OCI-LY1 (cell line): ENCODE measurements around the gene TBC1D5.

Experiments
- H2AFZ ChIP-seq: fragments of 200-600 bp; sonication (generic), shearing (Covaris generic); 2 replicates; pipeline ENCODE4 v1.6.0; 2014; ENCODE audit warnings: antibody characterized with exemption, mild to moderate bottlenecking, low read length
- H3F3A ChIP-seq: fragments of 200-600 bp; sonication (generic), shearing (Covaris generic); 2 replicates; pipeline ENCODE4 v1.6.0; 2014; ENCODE audit warnings: mild to moderate bottlenecking, antibody characterized with exemption, low read length, moderate library complexity; ENCODE audit not compliant: insufficient read depth
- H3K27ac ChIP-seq: fragments of 200-600 bp; sonication (generic); 2 replicates; pipeline ENCODE4 v1.5.1; 2014; ENCODE audit warnings: low read length, mixed run types, mild to moderate bottlenecking, low read depth; ENCODE audit not compliant: poor library complexity, severe bottlenecking
- H3K27me3 ChIP-seq: fragments of 200-600 bp; sonication (generic); 2 replicates; pipeline ENCODE4 v1.6.0; 2014; ENCODE audit warnings: antibody characterized with exemption, mild to moderate bottlenecking, low read length, moderate library complexity; ENCODE audit not compliant: insufficient read depth
- H3K36me3 ChIP-seq: fragments of 200-600 bp; sonication (generic); 2 replicates; pipeline ENCODE4 v1.6.1; 2014; ENCODE audit warnings: mild to moderate bottlenecking, antibody characterized with exemption, low read length, moderate library complexity, mixed read lengths; ENCODE audit not compliant: insufficient read depth
- H3K4me1 ChIP-seq: fragments of 200-600 bp; sonication (generic); 2 replicates; pipeline ENCODE4 v1.5.1; 2014; ENCODE audit warnings: mild to moderate bottlenecking, low read length, moderate library complexity; ENCODE audit not compliant: insufficient read depth, severe bottlenecking
- H3K4me2 ChIP-seq: fragments of 200-600 bp; sonication (generic), shearing (Covaris generic); 2 replicates; pipeline ENCODE4 v1.6.1; 2014; ENCODE audit warnings: low read length
- H3K4me3 ChIP-seq: fragments of 200-600 bp; sonication (generic); 2 replicates; pipeline ENCODE4 v1.5.1; 2014; ENCODE audit warnings: low read length, low read depth, mild to moderate bottlenecking, mixed read lengths; ENCODE audit not compliant: poor library complexity, severe bottlenecking
- H3K79me2 ChIP-seq: fragments of 200-600 bp; shearing (Covaris generic); 2 replicates; pipeline ENCODE4 v1.6.1; 2016; ENCODE audit warnings: mixed run types, low read length, mixed read lengths; ENCODE audit not compliant: insufficient read depth
- H3K9ac ChIP-seq: fragments of 200-600 bp; sonication (generic), shearing (Covaris generic); 2 replicates; pipeline ENCODE4 v1.6.1; 2014; ENCODE audit warnings: mild to moderate bottlenecking, low read length, mixed read lengths
- H3K9me2 ChIP-seq: fragments of 200-600 bp; sonication (generic), shearing (Covaris generic); 2 replicates; pipeline ENCODE4 v1.6.1; 2014; ENCODE audit warnings: low read depth, mild to moderate bottlenecking, low read length, mixed read lengths
- H3K9me3 ChIP-seq: fragments of 200-600 bp; shearing (Covaris generic); 2 replicates; pipeline ENCODE4 v1.6.1; 2014; ENCODE audit warnings: low read length, mixed read lengths
- H4K20me1 ChIP-seq: fragments of 200-600 bp; sonication (generic), shearing (Covaris generic); 2 replicates; pipeline ENCODE4 v1.6.0; 2016; ENCODE audit warnings: mild to moderate bottlenecking, low read length; ENCODE audit not compliant: insufficient read depth
- EZH2 ChIP-seq: fragments of 200-600 bp; sonication (generic), shearing (Covaris generic); IDR thresholded peaks from 2 replicates; pipeline ENCODE4 v1.8.0; 2017; ENCODE audit warnings: borderline replicate concordance, mixed run types, mild to moderate bottlenecking, antibody characterized with exemption, low read length, moderate library complexity, mixed read lengths
- TF ChIP-seq, protein P1 (sequence below): fragments of 200-600 bp; sonication (generic), shearing (Covaris generic); IDR thresholded peaks from 2 replicates; pipeline ENCODE4 v1.5.1; 2017; ENCODE audit warnings: mild to moderate bottlenecking, antibody characterized with exemption, low read length, moderate library complexity, mixed read lengths

Gene TBC1D5

DNA sequence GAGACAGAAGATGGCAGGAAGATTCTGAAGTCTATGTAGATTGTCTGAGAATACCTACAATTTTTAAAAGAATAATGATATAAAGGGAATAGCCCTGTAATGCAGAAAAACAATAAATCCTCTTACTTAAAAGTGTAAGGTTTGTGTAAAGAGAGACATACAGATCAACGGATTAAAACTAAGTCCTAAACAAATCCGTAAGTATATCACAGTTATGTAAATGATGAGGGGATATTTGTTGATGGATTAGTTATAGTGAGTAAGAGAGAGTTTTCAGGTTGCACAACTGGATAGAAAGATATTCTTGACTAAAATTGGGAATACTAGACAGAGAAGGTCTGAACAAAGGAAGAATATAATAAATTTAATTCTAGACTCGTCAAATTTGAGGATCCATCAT is 179.6 kb downstream of the TBC1D5 start:
- Histone ChIP-seq H4K20me1 (no peaks in the 10 kb centered on the region), H3K27me3 (no peaks in the 10 kb centered on the region), H3F3A (no peaks in the 10 kb centered on the region), H3K4me1 (no peaks in the 10 kb centered on the region), H3K79me2 (0 out of 2 replicates have a peak, but pooled peaks cover 2% of the 10 kb centered on the region), H3K4me3 (no peak overlapping the region), H3K27ac (no peak overlapping the region), H3K4me2 (no peak overlapping the region), H3K36me3 (no peaks in the 10 kb centered on the region), H3K9ac (no peak overlapping the region), H3K9me2 (no peaks in the 10 kb centered on the region), H3K9me3 (no peaks in the 10 kb centered on the region), H2AFZ (no peak overlapping the region)
- TF ChIP-seq, protein P1, sequence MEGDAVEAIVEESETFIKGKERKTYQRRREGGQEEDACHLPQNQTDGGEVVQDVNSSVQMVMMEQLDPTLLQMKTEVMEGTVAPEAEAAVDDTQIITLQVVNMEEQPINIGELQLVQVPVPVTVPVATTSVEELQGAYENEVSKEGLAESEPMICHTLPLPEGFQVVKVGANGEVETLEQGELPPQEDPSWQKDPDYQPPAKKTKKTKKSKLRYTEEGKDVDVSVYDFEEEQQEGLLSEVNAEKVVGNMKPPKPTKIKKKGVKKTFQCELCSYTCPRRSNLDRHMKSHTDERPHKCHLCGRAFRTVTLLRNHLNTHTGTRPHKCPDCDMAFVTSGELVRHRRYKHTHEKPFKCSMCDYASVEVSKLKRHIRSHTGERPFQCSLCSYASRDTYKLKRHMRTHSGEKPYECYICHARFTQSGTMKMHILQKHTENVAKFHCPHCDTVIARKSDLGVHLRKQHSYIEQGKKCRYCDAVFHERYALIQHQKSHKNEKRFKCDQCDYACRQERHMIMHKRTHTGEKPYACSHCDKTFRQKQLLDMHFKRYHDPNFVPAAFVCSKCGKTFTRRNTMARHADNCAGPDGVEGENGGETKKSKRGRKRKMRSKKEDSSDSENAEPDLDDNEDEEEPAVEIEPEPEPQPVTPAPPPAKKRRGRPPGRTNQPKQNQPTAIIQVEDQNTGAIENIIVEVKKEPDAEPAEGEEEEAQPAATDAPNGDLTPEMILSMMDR, result no peak
- no peak for TF ChIP-seq EZH2

DNA sequence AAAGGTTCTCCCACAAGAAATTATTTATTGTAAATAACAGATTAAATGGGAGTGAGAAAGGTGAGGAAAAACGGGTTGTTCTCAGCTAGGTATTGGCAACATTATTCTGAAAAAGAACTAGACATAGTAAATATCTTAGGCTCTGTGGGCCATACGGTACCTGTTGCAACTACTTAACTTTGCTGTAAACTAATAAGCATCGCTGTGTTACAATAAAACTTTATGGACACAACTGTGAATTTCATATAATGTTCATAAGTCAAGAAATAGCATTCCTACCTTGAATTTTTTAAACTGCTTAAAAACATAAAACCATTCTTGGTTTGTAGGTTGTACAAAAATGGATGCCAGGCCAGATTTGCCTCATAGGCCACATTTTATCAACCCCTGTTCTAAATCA is 183.9 kb downstream of the TBC1D5 start:
- no peaks in the 10 kb centered on the region for H3K27me3 ChIP-seq
- H3K27ac ChIP-seq, result no peak overlapping the region
- no peaks in the 10 kb centered on the region for H3K36me3 ChIP-seq
- H3K9me2 ChIP-seq, result no peaks in the 10 kb centered on the region
- no peaks in the 10 kb centered on the region for H3K9me3 ChIP-seq
- H3K4me2 ChIP-seq, result no peak overlapping the region
- H3K79me2 ChIP-seq, result 0 out of 2 replicates have a peak, but pooled peaks cover 3% of the 10 kb centered on the region
- no peak for TF ChIP-seq EZH2
- TF ChIP-seq, protein P1, result no peak
- no peaks in the 10 kb centered on the region for H3F3A ChIP-seq
- no peaks in the 10 kb centered on the region for H3K4me1 ChIP-seq
- H4K20me1 ChIP-seq, result no peaks in the 10 kb centered on the region
- H2AFZ ChIP-seq, result no peak overlapping the region
- no peak overlapping the region for H3K4me3 ChIP-seq
- no peak overlapping the region for H3K9ac ChIP-seq

DNA sequence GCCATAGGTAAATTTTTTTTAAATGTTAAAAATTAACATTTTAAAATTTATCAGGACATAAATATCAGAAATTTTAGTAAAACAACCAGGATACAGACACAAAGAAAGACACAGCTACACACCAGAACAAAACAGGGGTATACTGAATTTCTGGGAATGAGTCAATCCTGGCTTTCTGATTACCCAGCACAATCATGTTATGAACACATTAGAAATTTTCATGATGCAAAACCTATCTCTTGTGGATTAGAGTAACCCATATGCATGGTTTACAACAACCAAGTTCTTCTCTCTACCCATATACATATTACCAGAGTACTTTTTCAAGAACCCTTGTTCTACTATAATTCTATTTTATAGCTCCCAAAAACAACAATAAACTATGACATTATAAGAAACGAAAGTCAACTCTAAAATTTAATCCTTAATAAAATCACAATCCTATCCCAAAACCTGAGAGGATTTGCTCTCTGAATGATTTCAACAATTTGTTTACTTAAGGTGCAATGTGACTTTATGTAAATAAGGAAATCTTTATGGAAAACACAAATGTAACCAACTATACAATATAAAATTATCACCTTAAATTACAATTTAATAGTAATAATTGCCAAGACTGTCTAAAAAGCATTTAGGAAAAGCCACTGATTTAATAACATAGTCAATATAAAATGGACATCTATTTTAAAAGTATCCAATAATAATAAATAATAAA is 184.5 kb downstream of the TBC1D5 start:
- Histone ChIP-seq H4K20me1 (no peaks in the 10 kb centered on the region), H3K27ac (no peak overlapping the region), H3K4me2 (no peak overlapping the region), H3K9me3 (no peaks in the 10 kb centered on the region), H3K79me2 (0 out of 2 replicates have a peak, but pooled peaks cover 3% of the 10 kb centered on the region), H2AFZ (no peak overlapping the region), H3F3A (no peaks in the 10 kb centered on the region), H3K27me3 (no peaks in the 10 kb centered on the region), H3K36me3 (no peaks in the 10 kb centered on the region), H3K4me1 (no peaks in the 10 kb centered on the region), H3K9ac (no peak overlapping the region), H3K9me2 (no peaks in the 10 kb centered on the region), H3K4me3 (no peak overlapping the region)
- TF ChIP-seq, protein P1, result no peak
- no peak for TF ChIP-seq EZH2
